IMR-90 (cell line): ENCODE measurements around the gene SRPK3. TPM values are rescaled to one million over a fixed set of nuclear protein-coding genes. Genes with fewer than 3 reads are reported as not detected.

Experiments
- ATAC-seq: fragments of 200-7000 bp; cut with Tn5 transposase; 2 replicates; pipeline ENCODE4 v1.9.1; 2020; ENCODE audit warnings: low read depth, mild to moderate bottlenecking, moderate library complexity
- BruUV-seq: library from RNA; stranded (reverse); fragments of 400-500 nt; replicated peaks from 2 replicates; lab custom pipeline; 2021; lab: Mats Ljungman, UMichigan
- CTCF ChIA-PET: fragments of 300-600 bp; formaldehyde crosslinking; extraction: SDS; loops from one replicate; lab custom pipeline; 2021; ENCODE audit warnings: antibody characterized with exemption; lab: Yijun Ruan, JAX
- POLR2A ChIA-PET: fragments of 300-600 bp; sonication (Branson Sonifier 250); formaldehyde crosslinking; loops from one replicate; lab custom pipeline; 2022; ENCODE audit warnings: antibody characterized with exemption; ENCODE audit not compliant: unreplicated experiment; lab: Charles Lee
- DNase-seq: peaks from one replicate; pipeline ENCODE4 v3.0.0; 2013
- H2AFZ ChIP-seq: replicated peaks from 2 replicates; pipeline ENCODE3; 2013; ENCODE audit warnings: low read length, mild to moderate bottlenecking; ENCODE audit not compliant: poor library complexity
- H2AK5ac ChIP-seq: 2 replicates; pipeline ENCODE4 v1.6.1; 2013; ENCODE audit warnings: low read depth, low read length, inconsistent platforms
- H2AK9ac ChIP-seq: replicated peaks from 2 replicates; pipeline ENCODE3; 2013; ENCODE audit warnings: mild to moderate bottlenecking, low read depth, low read length, moderate library complexity; ENCODE audit not compliant: poor library complexity
- H2BK120ac ChIP-seq: 2 replicates; pipeline ENCODE4 v1.6.1; 2013; ENCODE audit warnings: low read depth, low read length, inconsistent platforms
- H2BK15ac ChIP-seq: 3 replicates; pipeline ENCODE4 v1.6.1; 2013; ENCODE audit warnings: low read depth, low read length, inconsistent platforms
- H2BK20ac ChIP-seq: 2 replicates; pipeline ENCODE4 v1.6.1; 2013; ENCODE audit warnings: low read depth, mild to moderate bottlenecking, inconsistent platforms, low read length, moderate library complexity
- H2BK5ac ChIP-seq: 2 replicates; pipeline ENCODE4 v1.6.1; 2013; ENCODE audit warnings: mild to moderate bottlenecking, low read depth, low read length, inconsistent platforms; ENCODE audit not compliant: poor library complexity, severe bottlenecking
- H3K14ac ChIP-seq: replicated peaks from 2 replicates; pipeline ENCODE4 v1.6.1; 2013; ENCODE audit warnings: low read depth, low read length, inconsistent platforms
- H3K18ac ChIP-seq: 2 replicates; pipeline ENCODE4 v1.6.1; 2013; ENCODE audit warnings: low read depth, low read length, control low read depth
- H3K23ac ChIP-seq: 2 replicates; pipeline ENCODE4 v1.6.1; 2013; ENCODE audit warnings: low read depth, low read length, inconsistent platforms
- H3K27ac ChIP-seq: 2 replicates; pipeline ENCODE4 v1.5.1; 2013; ENCODE audit warnings: mild to moderate bottlenecking, control low read depth, low read length; ENCODE audit not compliant: insufficient read depth
- H3K27me3 ChIP-seq: 2 replicates; pipeline ENCODE4 v1.6.1; 2013; ENCODE audit warnings: low read length; ENCODE audit not compliant: control insufficient read depth, insufficient read depth
- H3K36me3 ChIP-seq: 2 replicates; pipeline ENCODE4 v1.6.1; 2013; ENCODE audit warnings: low read length, mixed read lengths; ENCODE audit not compliant: control insufficient read depth, insufficient read depth
- H3K4ac ChIP-seq: 2 replicates; pipeline ENCODE4 v1.6.1; 2013; ENCODE audit warnings: low read depth, low read length, inconsistent platforms
- H3K4me1 ChIP-seq: 2 replicates; pipeline ENCODE4 v1.6.1; 2013; ENCODE audit warnings: low read length, mixed read lengths; ENCODE audit not compliant: control insufficient read depth, insufficient read depth
- H3K4me2 ChIP-seq: 2 replicates; pipeline ENCODE4 v1.6.1; 2013; ENCODE audit warnings: low read depth, mild to moderate bottlenecking, control low read depth, low read length, moderate library complexity
- H3K4me3 ChIP-seq: 2 replicates; pipeline ENCODE4 v1.5.1; 2013; ENCODE audit warnings: low read depth, mild to moderate bottlenecking, control low read depth, low read length, moderate library complexity; ENCODE audit not compliant: insufficient read depth
- H3K56ac ChIP-seq: 2 replicates; pipeline ENCODE4 v1.6.1; 2013; ENCODE audit warnings: low read length, inconsistent platforms; ENCODE audit not compliant: insufficient read depth; ENCODE audit errors: extremely low read depth
- H3K79me1 ChIP-seq, 2 experiments: 2 replicates each; pipeline ENCODE4 v1.6.1; 2013; ENCODE audit warnings: low read length in 2 of 2, inconsistent platforms in 1 of 2, low read depth in 1 of 2
- H3K9ac ChIP-seq: 2 replicates; pipeline ENCODE4 v1.6.1; 2013; ENCODE audit warnings: low read depth, low read length, control low read depth
- H3K9me1 ChIP-seq: 2 replicates; pipeline ENCODE4 v1.6.1; 2013; ENCODE audit warnings: low read length, inconsistent platforms; ENCODE audit not compliant: insufficient read depth
- H3K9me3 ChIP-seq: 2 replicates; pipeline ENCODE4 v1.6.1; 2013; ENCODE audit warnings: low read length; ENCODE audit not compliant: control insufficient read depth, insufficient read depth
- H4K20me1 ChIP-seq: 2 replicates; pipeline ENCODE4 v1.6.1; 2013; ENCODE audit warnings: low read length, inconsistent platforms; ENCODE audit not compliant: insufficient read depth
- H4K5ac ChIP-seq: 2 replicates; pipeline ENCODE4 v1.6.1; 2013; ENCODE audit warnings: mild to moderate bottlenecking, low read depth, low read length, control low read depth
- H4K8ac ChIP-seq, 2 experiments: 2 replicates each; pipeline ENCODE4 v1.6.1; 2013; ENCODE audit warnings: low read depth in 2 of 2, low read length in 2 of 2, control low read depth in 1 of 2, inconsistent platforms in 1 of 2
- H4K91ac ChIP-seq: 2 replicates; pipeline ENCODE4 v1.6.1; 2013; ENCODE audit warnings: low read depth, low read length, inconsistent platforms; ENCODE audit not compliant: insufficient read depth
- MAZ ChIP-seq: IDR thresholded peaks from 2 replicates; pipeline ENCODE4 v1.6.1; 2012; ENCODE audit warnings: low read depth, mild to moderate bottlenecking, low read length, improper control_type of control experiment, moderate library complexity, borderline replicate concordance
- NFE2L2 ChIP-seq: fragments of 150-350 bp; IDR thresholded peaks from 2 replicates; pipeline ENCODE4 v1.6.1; 2016; ENCODE audit warnings: low read depth, mild to moderate bottlenecking, low read length
- RAD21 ChIP-seq: IDR thresholded peaks from 2 replicates; pipeline ENCODE4 v1.6.1; 2012; ENCODE audit warnings: low read length, improper control_type of control experiment
- USF2 ChIP-seq: fragments of 150-350 bp; IDR thresholded peaks from 2 replicates; pipeline ENCODE4 v1.6.1; 2017; ENCODE audit warnings: mild to moderate bottlenecking, antibody characterized with exemption, low read length, low read depth
- WGBS, 2 experiments: methylation state at CpG; one replicate each; pipeline versions ENCODE4 v1.1.5 to v1.1.7; 2013; ENCODE audit warnings: missing lambda C conversion rate in 2 of 2; ENCODE audit not compliant: insufficient read length in 1 of 2; ENCODE audit errors: extremely low coverage in 2 of 2; 5-methylcytosine and 5-hydroxymethylcytosine counted together
- dilution Hi-C: fragments of 300-500 bp; cut with HindIII; formaldehyde crosslinking; loops from one replicate; pipeline ENCODE4 v1.14.3; 2018; ENCODE audit warnings: low sequenced_read_pairs; ENCODE audit not compliant: unreplicated experiment
- in situ Hi-C: fragments of 300-500 bp; cut with MboI; formaldehyde crosslinking; loops from 3 replicates; pipeline ENCODE4 v1.14.3; 2019; ENCODE audit warnings: low sequenced_read_pairs, inconsistent platforms, mixed read lengths
- intact Hi-C: fragments of 100-400 bp; cut with micrococcal nuclease; formaldehyde crosslinking; loops from 2 replicates; pipeline ENCODE4 v1.10.0; 2022
- polyA plus RNA-seq, 3 experiments: library from polyadenylated mRNA; depleted of rRNA; stranded (reverse); fragments of >200 nt; gene quantifications; 2 replicates each; pipeline ENCODE4 v1.2.3, GENCODE V29; 2012; ENCODE audit warnings: low replicate concordance in 1 of 3
- total RNA-seq: library from RNA; depleted of rRNA; stranded (reverse); fragments of >200 nt; gene quantifications from 2 replicates; pipeline ENCODE4 v1.2.3, GENCODE V29; 2012

Gene SRPK3
- total and polyA plus RNA-seq, 2 of the 4 experiments (the other 2 are of a cell fraction): 0.36 to 0.70 TPM

GRCh38 chrX:153750127-153750774 lies 30.6 kb upstream of the SRPK3 start:
- no peak overlapping the region for H3K4me3 ChIP-seq
- dilution Hi-C loops: no loop called here

More at GRCh38 chrX:153750127-153750774, 30.6 kb upstream of the SRPK3 start:
- Histone ChIP-seq H3K79me1 (no peaks in the 10 kb centered on the region), H3K27me3 (peaks cover 2% of the 10 kb centered on the region; the same call in 1 of the 2 replicates), H3K4ac (no peak overlapping the region), H3K27ac (no peak overlapping the region), H2BK120ac (no peak overlapping the region), H3K18ac (no peak overlapping the region), H2AK9ac (no peak overlapping the region), H2BK15ac (no peak overlapping the region), H4K20me1 (no peaks in the 10 kb centered on the region), H3K9me1 (no peaks in the 10 kb centered on the region), H3K56ac (no peak overlapping the region), H3K36me3 (no peaks in the 10 kb centered on the region), H3K23ac (no peak overlapping the region), H4K91ac (no peak overlapping the region), H3K4me2 (no peak overlapping the region), H3K9ac (no peak overlapping the region), H4K8ac (no peak overlapping the region), H3K9me3 (no peaks in the 10 kb centered on the region; the same call in 1 of the 2 replicates), H2BK20ac (no peak overlapping the region), H3K14ac (no peak overlapping the region), H2AK5ac (no peak overlapping the region), H2BK5ac (no peak overlapping the region), H3K4me1 (no peaks in the 10 kb centered on the region), H2AFZ (no peak overlapping the region), H4K5ac (no peak overlapping the region)
- no TSS peak for BruUV-seq
- ChIA-PET POLR2A (no interaction called here), CTCF (interaction anchor here (0.6 kb wide), 1 partner anchor 10 kb away, joined by 4 read pairs; no protein-coding TSS in a partner anchor)
- DNase-seq (no peak), ATAC-seq (no peak)
- in situ Hi-C loops (no loop called here), intact Hi-C loops (no loop called here)
- no peak for TF ChIP-seq USF2
- TF ChIP-seq NFE2L2: no peak
- TF ChIP-seq MAZ: no peak
- TF ChIP-seq RAD21: no peak
- WGBS, 2 experiments: 73% methylated on average over 4 of the region's 12 CpGs; no CpG with 5 or more reads in 1 of the 2 experiments
